SK-N-SH treated with all-trans-retinoic acid at 6 μM for 48 hours (cell line): ENCODE measurements around the gene TEX44.

Experiments
- ISL1 ChIP-seq: fragments of 250-450 bp; sonication (Bioruptor Pico); IDR thresholded peaks from 2 replicates; pipeline ENCODE4 v2.1.2; 2022; ENCODE audit warnings: mild to moderate bottlenecking, moderate library complexity
- RARB ChIP-seq: fragments of 250-450 bp; sonication (Bioruptor Pico); IDR thresholded peaks from 2 replicates; pipeline ENCODE4 v1.8.0; 2021; ENCODE audit warnings: mild to moderate bottlenecking, moderate library complexity
- ZFP3 ChIP-seq: fragments of 250-450 bp; sonication (Bioruptor Pico); IDR thresholded peaks from 2 replicates; pipeline ENCODE4 v1.5.0; 2020; ENCODE audit warnings: mild to moderate bottlenecking, moderate library complexity

DNA sequence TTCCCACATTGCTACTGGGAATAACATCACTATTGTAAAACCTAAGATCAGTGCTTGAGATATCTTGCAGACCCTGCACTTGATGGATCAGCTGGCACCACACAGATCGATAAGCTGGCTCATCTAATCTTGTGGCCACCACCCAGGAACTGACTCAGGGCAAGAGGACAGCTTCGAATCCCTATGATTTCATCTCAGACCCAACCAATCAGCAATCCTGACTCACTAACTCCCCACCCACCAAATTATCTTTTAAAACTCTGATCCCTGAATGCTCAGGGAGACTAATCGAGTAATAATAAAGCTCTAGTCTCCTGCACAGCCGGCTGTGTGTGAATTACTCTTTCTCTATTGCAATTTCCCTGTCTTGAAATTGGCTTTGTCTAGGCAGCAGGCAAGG, 11.3 kb upstream of the TEX44 start:
- TF ChIP-seq ISL1 (no peak), ZFP3 (CRISPR knock-in tag) (no peak), RARB (CRISPR knock-in tag) (no peak)
